Dedifferentiated amniotic fluid mesenchymal stem cell (primary cell): ENCODE measurements around the gene HERPUD1.
"Not testable (repeated sequence)": the region's sequence is repeated elsewhere in the genome, so short reads cannot be mapped to it uniquely, and the experiment has no call there.

Experiments used
- DNase-seq: peaks from one replicate; pipeline ENCODE4 v3.0.0-alpha.2; 2016; ENCODE audit errors: extremely low spot score

HERPUD1 gene

GRCh38 chr16:56934599-56935145, 2.7 kb downstream of the HERPUD1 start:
- not testable (repeated sequence) for DNase-seq

GRCh38 chr16:56935201-56935600, 3.3 kb downstream of the HERPUD1 start:
- DNase-seq = no peak

- DNase-seq = peak; percentile 80
Measured at GRCh38 chr16:56936491-56936890, 4.5 kb downstream of the HERPUD1 start.

GRCh38 chr16:56936950-56937349, 5.0 kb downstream of the HERPUD1 start:
- DNase-seq = no peak

- no peak for DNase-seq
Measured at GRCh38 chr16:56938664-56939513, 6.9 kb downstream of the HERPUD1 start.

- DNase-seq = no peak
Measured at GRCh38 chr16:56939801-56940200, 7.9 kb downstream of the HERPUD1 start.

GRCh38 chr16:56941092-56941491, 9.2 kb downstream of the HERPUD1 start:
- no peak for DNase-seq

- no peak for DNase-seq
Measured at GRCh38 chr16:56941856-56942331, 10.0 kb downstream of the HERPUD1 start.

GRCh38 chr16:56943761-56944375, 11.9 kb downstream of the HERPUD1 start:
- DNase-seq = no peak

- DNase-seq = no peak
Measured at GRCh38 chr16:56944954-56945839, 13.3 kb downstream of the HERPUD1 start.

GRCh38 chr16:56945847-56946527, 14.0 kb downstream of the HERPUD1 start:
- no peak for DNase-seq

GRCh38 chr16:56946767-56947603, 15.0 kb downstream of the HERPUD1 start:
- no peak for DNase-seq

- DNase-seq = no peak
Measured at GRCh38 chr16:56947604-56947995, 15.7 kb downstream of the HERPUD1 start.

- DNase-seq = no peak
Measured at GRCh38 chr16:56948234-56948633, 16.3 kb downstream of the HERPUD1 start.

- no peak for DNase-seq
Measured at GRCh38 chr16:56950051-56950450, 18.1 kb downstream of the HERPUD1 start.

- DNase-seq = no peak
Measured at GRCh38 chr16:56950455-56950854, 18.5 kb downstream of the HERPUD1 start.

- DNase-seq = no peak
Measured at GRCh38 chr16:56950881-56951771, 19.2 kb downstream of the HERPUD1 start.

- no peak for DNase-seq
Measured at GRCh38 chr16:56953006-56953405, 21.1 kb downstream of the HERPUD1 start.

GRCh38 chr16:56956076-56956475, 24.1 kb downstream of the HERPUD1 start:
- DNase-seq = no peak
